Right lobe of liver (tissue), 6 donors: ENCODE results near the gene ABCG2. TPM values are rescaled to one million over a fixed set of nuclear protein-coding genes. Genes with fewer than 3 reads are reported as not detected.
"Not testable (repeated sequence)": the region's sequence is repeated elsewhere in the genome, so short reads cannot be mapped to it uniquely, and the experiment has no call there.

ENCODE experiments used
- ATAC-seq, 4 donors: fragments of 200-7000 bp; cut with Tn5 transposase; one replicate each; pipeline ENCODE4 v1.9.1; 2020; ENCODE audit warnings: mild to moderate bottlenecking in 4 of 4, moderate library complexity in 4 of 4
- DNase-seq, 3 donors: peaks; one replicate each; pipeline ENCODE4 v3.0.0-alpha.2; 2020
- H3K27ac ChIP-seq, 3 donors: fragments of 200-600 bp; one replicate each; pipeline ENCODE4 v1.8.0; 2022
- H3K27me3 ChIP-seq, 2 donors: fragments of 200-600 bp; one replicate each; pipeline ENCODE4 v1.8.0; 2022
- H3K36me3 ChIP-seq, 4 donors: fragments of 200-600 bp; sonication (generic) in 1 of 4; one replicate each; pipeline versions ENCODE4 v1.5.1 to v1.8.0; 2017 to 2022; ENCODE audit warnings: control low read depth in 1 of 4
- H3K4me1 ChIP-seq, 4 donors: fragments of 200-600 bp; sonication (generic) in 1 of 4; one replicate each; pipeline versions ENCODE4 v1.5.1 to v1.8.0; 2017 to 2022; ENCODE audit warnings: control low read depth in 1 of 4
- H3K4me3 ChIP-seq, 3 donors: fragments of 200-600 bp; one replicate each; pipeline ENCODE4 v1.8.0; 2022
- H3K9me3 ChIP-seq, 4 donors: fragments of 200-600 bp; sonication (generic) in 1 of 4; one replicate each; pipeline versions ENCODE4 v1.5.1 to v1.8.0; 2017 to 2022; ENCODE audit warnings: control low read depth in 1 of 4
- POLR2A ChIP-seq: fragments of 450-650 bp; IDR thresholded peaks from one replicate; pipeline ENCODE4 v1.6.1; 2017; ENCODE audit warnings: antibody characterized with exemption, mild to moderate bottlenecking
- WGBS: methylation state at CpG from one replicate; pipeline ENCODE4 v1.1.6; 2018; ENCODE audit warnings: low coverage, low lambda C conversion rate; ENCODE audit not compliant: insufficient coverage; ENCODE audit errors: missing lambda C conversion rate; 5-methylcytosine and 5-hydroxymethylcytosine counted together
- intact Hi-C, 2 donors: fragments of 100-400 bp; cut with DNase I; formaldehyde crosslinking; loops; one replicate each; pipeline versions ENCODE4 v1.11.2 to v1.14.1; 2022
- total RNA-seq, 6 experiments: library from RNA; depleted of rRNA in 2 of 6; stranded (reverse); fragments of >200 nt in 2 of 6; fragmentation: NEBNext Ultra II Directional in 3 of 6; extraction: Animal tissue kit (Norgen Biotek cat#: 25700) in 3 of 6; gene quantifications; one replicate each; pipeline versions ENCODE4 v1.1.0 to v1.2.4, GENCODE V29; 2016 to 2023
- TF ChIP-seq, protein P1 (sequence below), 4 donors: fragments of 200-600 bp in 3 of 4; fragments of 450-650 bp in 1 of 4; IDR thresholded peaks; one replicate each; pipeline versions ENCODE4 v1.5.1 to v1.8.0; 2016 to 2022; ENCODE audit warnings: antibody characterized with exemption in 4 of 4, mild to moderate bottlenecking in 2 of 4
- donor health status: DM: no; HTN: yes; CAD: no.
- donor health status: DM: no; HTN: no; CAD: no.
- donor health status: DM: no; HTN: no; CAD: no.
- donor health status: DM: no; HTN: yes; CAD: no.
- donor health status: DM: no; HTN: yes; CAD: no.

The ABCG2 gene
- total RNA-seq, 6 experiments from 2014 or later, result 6.4 to 11.4 (median 8.1) TPM

DNA sequence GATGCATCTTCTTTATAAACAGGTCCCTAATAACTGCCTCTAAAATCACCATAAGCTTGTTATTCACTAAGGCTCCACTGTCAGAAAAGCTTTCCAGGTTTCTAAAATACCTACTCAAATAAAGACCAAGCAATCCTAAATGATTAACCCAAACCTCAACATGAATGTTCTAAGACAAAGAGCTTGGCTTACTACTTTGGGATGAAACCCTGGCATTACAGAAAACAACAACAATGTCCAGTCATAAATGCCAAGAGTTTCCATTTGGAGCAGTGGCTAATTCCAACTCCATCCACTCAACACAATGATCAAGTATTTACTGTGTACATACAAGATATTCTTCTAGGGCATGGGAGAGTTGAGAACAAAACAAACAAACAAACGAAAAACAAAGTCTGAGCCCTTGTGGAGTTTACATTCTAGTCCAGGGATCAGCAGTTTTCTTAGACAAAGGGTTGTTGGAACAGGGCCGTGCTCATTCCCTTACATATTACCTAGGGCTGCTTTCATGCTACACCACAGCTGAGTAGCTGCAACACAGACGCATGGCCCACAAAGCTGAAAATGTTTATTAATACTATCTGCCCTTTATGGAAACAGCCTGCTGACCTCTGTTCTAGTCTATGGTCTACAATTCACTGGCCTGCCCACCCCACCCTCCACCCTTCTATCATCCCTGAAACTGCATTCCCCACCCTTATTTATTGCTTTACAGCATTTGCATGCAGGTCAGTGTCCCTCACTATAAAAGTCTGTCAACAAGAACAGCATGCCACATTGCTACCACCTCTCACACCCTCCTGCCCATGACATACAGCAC is 23.7 kb downstream of the ABCG2 start:
- DNase-seq (no peak), ATAC-seq (peak; percentile 30 to 62 (median 54))
- TF ChIP-seq POLR2A, result no peak
- TF ChIP-seq, protein P1, sequence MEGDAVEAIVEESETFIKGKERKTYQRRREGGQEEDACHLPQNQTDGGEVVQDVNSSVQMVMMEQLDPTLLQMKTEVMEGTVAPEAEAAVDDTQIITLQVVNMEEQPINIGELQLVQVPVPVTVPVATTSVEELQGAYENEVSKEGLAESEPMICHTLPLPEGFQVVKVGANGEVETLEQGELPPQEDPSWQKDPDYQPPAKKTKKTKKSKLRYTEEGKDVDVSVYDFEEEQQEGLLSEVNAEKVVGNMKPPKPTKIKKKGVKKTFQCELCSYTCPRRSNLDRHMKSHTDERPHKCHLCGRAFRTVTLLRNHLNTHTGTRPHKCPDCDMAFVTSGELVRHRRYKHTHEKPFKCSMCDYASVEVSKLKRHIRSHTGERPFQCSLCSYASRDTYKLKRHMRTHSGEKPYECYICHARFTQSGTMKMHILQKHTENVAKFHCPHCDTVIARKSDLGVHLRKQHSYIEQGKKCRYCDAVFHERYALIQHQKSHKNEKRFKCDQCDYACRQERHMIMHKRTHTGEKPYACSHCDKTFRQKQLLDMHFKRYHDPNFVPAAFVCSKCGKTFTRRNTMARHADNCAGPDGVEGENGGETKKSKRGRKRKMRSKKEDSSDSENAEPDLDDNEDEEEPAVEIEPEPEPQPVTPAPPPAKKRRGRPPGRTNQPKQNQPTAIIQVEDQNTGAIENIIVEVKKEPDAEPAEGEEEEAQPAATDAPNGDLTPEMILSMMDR (IDR thresholded peaks at IDR 0.05), result no peak
- H3K36me3 ChIP-seq, result peaks cover 0 to 4% (median 0%) of the 10 kb centered on the region in 4 donors
- peak overlapping the region in 1 of 3 donors; percentile 54 for H3K27ac ChIP-seq
- WGBS, result 30% methylated on average over 3 of the region's 3 CpGs
- no peaks in the 10 kb centered on the region for H3K27me3 ChIP-seq
- no peak overlapping the region for H3K4me3 ChIP-seq
- peaks cover 0 to 28% (median 6%) of the 10 kb centered on the region in 4 donors for H3K4me1 ChIP-seq
- intact Hi-C loops, result no loop called here
- no peaks in the 10 kb centered on the region for H3K9me3 ChIP-seq

DNA sequence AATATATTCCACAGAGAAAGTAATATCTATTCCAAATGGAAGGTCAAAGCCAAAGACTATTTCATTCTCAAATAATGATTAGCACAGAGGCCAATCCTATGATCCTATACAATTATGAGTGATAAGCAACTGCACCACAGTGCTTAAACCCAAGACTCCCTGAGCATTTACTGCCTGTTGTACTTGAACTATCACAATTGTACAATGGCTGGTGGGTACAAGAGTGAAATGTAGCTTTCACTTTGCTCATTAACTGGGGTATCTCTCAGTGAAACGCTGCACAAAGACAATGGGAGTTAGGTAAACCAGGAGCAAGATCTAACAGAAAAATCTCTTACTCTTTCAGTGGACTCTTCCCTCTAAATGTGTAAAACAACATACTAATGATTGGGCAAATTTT is 24.3 kb downstream of the ABCG2 start:
- intact Hi-C loops, result no loop called here
- no peak for ATAC-seq
- TF ChIP-seq, protein P1 (IDR thresholded peaks at IDR 0.05), result no peak
- no peak for TF ChIP-seq POLR2A
- DNase-seq, result no peak
- Histone ChIP-seq H3K9me3 (no peaks in the 10 kb centered on the region), H3K27ac (peak overlapping the region in 1 of 3 donors; percentile 54), H3K4me3 (no peak overlapping the region), H3K4me1 (peaks cover 0 to 28% (median 6%) of the 10 kb centered on the region in 4 donors), H3K27me3 (no peaks in the 10 kb centered on the region), H3K36me3 (peaks cover 0 to 4% (median 0%) of the 10 kb centered on the region in 4 donors)
- 63% methylated on average over 1 of the region's 1 CpG for WGBS

DNA sequence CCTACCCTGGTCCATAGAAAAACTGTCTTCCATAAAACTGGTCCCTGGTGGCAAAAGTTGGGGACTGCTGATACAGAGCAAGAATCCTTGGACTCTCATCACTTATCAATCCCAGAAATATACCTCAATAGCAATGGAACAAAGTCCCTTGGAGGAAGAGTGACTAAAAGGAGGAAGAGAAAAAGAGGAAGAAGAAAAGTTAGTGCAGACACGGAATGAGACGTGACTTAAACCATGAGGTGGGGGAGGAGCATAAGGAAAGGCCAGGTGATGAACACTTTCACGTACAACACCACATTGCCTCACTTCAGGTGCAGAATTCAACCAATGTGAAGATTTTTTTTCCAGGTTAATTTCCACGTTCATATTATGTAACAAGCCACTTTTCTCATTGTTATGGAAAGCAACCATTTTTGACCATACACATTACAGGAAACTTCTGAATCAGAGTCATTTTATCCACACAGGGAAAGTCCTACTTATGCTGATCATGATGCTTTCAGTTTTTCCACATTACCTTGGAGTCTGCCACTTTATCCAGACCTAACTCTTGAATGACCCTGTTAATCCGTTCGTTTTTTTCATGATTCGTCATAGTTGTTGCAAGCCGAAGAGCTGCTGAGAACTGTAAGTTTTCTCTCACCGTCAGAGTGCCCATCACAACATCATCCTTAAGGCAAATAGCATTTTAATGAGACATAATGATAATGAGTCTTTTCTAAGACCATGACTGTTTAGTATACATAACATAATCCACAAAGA is 27.7 kb downstream of the ABCG2 start:
- WGBS, result 77% methylated on average over 9 of the region's 9 CpGs

DNA sequence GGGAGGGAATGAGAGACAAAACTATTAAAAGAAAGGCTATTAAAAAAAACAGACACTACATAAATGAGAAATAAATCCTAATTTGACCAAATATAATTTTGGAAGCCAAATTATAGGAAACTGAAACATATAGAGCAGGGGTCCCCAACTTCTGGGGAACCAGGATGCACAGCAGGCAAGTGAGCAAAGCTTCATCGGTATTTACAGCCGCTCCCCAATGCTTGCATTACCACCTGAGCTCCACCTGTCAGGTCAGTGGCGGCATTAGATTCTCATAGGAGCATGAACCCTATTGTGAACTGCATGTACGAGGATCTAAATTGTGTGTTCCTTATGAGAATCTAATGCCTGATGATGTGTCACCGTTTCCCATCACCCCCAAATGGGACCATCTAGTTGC is 28.4 kb downstream of the ABCG2 start:
- Histone ChIP-seq H3K36me3 (peaks cover 0 to 4% (median 0%) of the 10 kb centered on the region in 4 donors), H3K27me3 (no peaks in the 10 kb centered on the region), H3K4me1 (peaks cover 0 to 11% (median 0%) of the 10 kb centered on the region in 4 donors), H3K27ac (no peak overlapping the region), H3K4me3 (no peak overlapping the region), H3K9me3 (no peaks in the 10 kb centered on the region)
- no peak for ATAC-seq
- intact Hi-C loops, result no loop called here
- no peak for TF ChIP-seq POLR2A
- TF ChIP-seq, protein P1 (IDR thresholded peaks at IDR 0.05), result no peak
- no peak for DNase-seq
- WGBS, result 92% methylated on average over 3 of the region's 5 CpGs

More for the DNA sequence above, 27.7 kb downstream of the ABCG2 start:
- no peak overlapping the region for H3K4me3 ChIP-seq
- TF ChIP-seq POLR2A, result no peak
- TF ChIP-seq, protein P1 (IDR thresholded peaks at IDR 0.05), result no peak
- H3K27me3 ChIP-seq, result no peaks in the 10 kb centered on the region
- no peak for ATAC-seq
- H3K36me3 ChIP-seq, result peaks cover 0 to 4% (median 0%) of the 10 kb centered on the region in 4 donors
- no peak overlapping the region for H3K27ac ChIP-seq
- H3K4me1 ChIP-seq, result peaks cover 0 to 18% (median 3%) of the 10 kb centered on the region in 4 donors
- H3K9me3 ChIP-seq, result no peaks in the 10 kb centered on the region
- intact Hi-C loops, result no loop called here
- no peak for DNase-seq

DNA sequence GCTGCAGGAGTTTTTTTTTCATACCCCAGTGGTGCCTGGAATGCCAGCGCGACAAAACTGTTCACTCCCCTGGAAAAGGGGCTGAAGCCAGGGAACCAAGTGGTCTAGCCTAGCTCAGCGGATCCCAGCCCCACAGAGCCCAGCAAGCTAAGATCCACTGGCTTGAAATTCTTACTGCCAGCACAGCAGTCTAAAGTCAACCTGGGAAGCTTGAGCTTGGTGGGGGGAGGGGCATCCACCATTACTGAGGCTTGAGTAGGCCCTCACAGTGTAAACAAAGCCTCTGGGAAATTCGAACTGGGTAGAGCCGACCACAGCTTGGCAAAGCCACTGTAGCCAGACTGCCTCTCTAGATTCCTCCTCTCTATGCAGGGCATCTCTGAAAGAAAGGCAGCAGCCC is 36.2 kb downstream of the ABCG2 start:
- H3K4me1 ChIP-seq, H3K36me3 ChIP-seq, H3K4me3 ChIP-seq, H3K27me3 ChIP-seq, intact Hi-C loops, ATAC-seq, H3K27ac ChIP-seq, DNase-seq: not testable (repeated sequence)
- 80% methylated on average over 4 of the region's 5 CpGs for WGBS
- H3K9me3 ChIP-seq, result peaks cover 0 to 11% (median 0%) of the 10 kb centered on the region in 4 donors
